GM19240 (cell line): ENCODE measurements around the gene RBP7.
"Not testable (repeated sequence)": the region's sequence is repeated elsewhere in the genome, so short reads cannot be mapped to it uniquely, and the experiment has no call there.

Experiments used
- DNase-seq: peaks from one replicate; pipeline ENCODE4 v3.0.0; 2011; ENCODE audit warnings: low spot score; ENCODE audit not compliant: insufficient read length

The RBP7 gene

DNA sequence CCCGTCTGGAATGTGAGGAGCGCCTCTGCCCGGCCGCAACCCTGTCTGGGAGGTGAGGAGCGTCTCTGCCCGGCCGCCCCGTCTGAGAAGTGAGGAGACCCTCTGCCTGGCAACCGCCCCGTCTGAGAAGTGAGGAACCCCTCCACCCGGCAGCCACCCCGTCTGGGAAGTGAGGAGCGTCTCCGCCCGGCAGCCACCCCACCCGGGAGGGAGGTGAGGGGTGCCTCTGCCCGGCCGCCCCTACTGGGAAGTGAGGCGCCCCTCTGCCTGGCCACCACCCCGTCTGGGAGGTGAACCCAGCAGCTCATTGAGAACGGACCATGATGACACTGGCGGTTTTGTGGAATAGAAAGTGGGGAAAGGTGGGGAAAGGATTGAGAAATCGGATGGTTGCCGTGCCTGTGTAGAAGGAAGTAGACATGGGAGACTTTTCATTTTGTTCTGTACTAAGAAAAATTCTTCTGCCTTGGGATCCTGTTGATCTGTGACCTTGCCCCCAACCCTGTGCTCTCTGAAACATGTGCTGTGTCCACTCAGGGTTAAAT is 32.0 kb downstream of the RBP7 start:
- not testable (repeated sequence) for DNase-seq

DNA sequence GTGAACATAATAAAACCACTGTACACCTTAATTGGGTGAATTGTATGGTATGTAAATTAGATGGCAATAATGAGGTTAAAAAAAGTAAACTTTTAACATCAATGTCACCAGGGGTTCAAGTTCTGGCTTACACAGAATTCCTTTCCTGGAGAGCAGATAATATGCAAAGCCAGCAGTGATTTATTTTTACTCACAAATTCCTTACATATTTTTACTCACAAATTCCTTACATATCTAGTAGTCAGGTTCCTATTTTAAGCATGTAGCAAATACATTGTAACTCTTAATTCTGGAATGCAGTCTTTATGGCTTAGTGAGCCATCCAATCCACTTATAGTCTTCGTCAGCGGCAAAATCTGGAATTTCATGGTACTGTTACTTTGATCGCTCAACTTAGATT is 34.4 kb downstream of the RBP7 start:
- no peak for DNase-seq

DNA sequence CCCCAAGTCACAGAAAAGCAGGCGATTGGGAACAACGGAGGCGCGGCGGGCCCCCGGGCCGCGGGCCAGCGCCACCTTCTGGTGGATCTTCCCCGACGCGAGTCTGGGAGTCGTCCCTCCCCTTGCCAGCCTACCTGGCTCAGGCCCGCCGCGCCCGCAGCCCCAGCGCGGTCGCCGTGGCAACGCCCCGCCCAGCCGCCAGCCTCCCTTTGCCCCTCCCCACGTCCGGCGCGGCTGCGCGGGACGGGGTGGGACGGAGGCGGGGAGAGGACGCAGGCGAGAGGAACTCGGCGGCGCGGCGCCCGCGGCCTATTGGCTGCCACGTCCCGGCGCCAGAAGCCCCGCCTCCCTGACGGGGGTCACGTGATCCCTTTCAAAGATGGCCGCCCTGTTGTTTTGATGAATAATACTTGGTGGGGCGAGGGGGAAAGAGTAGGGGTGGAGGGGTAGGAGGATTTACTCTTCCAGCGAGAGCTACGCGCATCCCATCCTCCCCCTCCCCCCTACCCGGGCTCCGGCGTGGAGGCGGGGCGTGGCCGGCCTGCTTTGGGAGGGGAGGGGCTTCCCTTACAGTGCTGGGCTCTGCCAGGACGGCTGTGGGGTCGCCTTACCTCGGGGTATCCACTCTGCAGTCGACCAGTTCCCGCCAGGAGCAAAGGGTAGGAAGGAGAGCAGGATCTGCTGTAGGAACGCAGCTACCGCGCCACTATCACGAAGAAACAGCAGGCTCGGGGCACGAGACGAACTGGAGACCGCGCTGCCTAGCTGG is 35.7 kb downstream of the RBP7 start, which contains the start of gene UBE4B:
Gene UBE4B, plus strand, starts transcription at position 369 of the 769 bp plus-strand sequence. CDS start 713 bp downstream, outside the sequence.
- DNase-seq, result peak; percentile 95

GRCh38 chr1:10033359-10033845 is 36.4 kb downstream of the RBP7 start:
- DNase-seq, result no peak

GRCh38 chr1:10042746-10043145 is 45.7 kb downstream of the RBP7 start:
- no peak for DNase-seq

DNA sequence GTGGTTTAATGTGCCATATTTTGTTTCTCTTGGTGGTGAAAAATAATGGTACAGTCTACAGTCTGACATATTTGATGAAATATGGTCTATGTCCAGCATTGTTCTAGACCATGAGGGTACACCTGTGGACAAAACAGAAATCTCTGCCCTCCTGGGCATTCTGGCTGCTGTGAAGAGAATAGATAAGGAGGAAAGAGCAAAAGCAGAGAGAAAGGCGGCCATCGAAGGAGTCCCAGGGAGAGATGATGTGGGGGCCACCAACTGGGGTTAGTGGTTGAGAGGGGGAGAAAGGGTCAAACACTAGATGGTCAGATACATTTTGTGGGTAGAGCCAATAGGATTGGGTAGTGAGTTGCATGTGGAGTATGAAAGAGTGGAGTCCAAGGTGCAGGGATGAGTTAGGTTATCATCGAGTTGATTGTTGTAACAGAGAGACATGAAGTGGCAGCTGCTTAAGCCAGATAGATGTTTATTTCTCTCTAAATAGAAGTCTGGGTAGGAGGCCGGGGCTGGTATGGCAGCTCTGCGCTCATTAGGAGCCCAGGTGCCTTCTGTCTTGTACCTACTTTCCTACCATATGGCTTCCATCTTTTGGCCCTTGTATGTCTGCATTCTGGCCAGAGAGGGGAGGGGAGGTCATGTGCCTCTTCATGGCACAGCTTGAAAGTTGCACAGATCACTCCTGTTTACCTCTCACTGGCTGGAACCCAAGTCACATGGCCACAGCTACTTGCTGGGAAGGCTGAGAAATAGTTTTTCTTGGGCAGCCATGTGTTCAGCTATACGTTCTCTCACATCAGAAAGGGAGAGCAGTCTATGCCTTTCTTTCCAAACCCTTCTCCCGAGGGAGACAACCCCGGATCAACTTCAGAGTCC is 48.7 kb downstream of the RBP7 start:
- DNase-seq, result no peak

DNA sequence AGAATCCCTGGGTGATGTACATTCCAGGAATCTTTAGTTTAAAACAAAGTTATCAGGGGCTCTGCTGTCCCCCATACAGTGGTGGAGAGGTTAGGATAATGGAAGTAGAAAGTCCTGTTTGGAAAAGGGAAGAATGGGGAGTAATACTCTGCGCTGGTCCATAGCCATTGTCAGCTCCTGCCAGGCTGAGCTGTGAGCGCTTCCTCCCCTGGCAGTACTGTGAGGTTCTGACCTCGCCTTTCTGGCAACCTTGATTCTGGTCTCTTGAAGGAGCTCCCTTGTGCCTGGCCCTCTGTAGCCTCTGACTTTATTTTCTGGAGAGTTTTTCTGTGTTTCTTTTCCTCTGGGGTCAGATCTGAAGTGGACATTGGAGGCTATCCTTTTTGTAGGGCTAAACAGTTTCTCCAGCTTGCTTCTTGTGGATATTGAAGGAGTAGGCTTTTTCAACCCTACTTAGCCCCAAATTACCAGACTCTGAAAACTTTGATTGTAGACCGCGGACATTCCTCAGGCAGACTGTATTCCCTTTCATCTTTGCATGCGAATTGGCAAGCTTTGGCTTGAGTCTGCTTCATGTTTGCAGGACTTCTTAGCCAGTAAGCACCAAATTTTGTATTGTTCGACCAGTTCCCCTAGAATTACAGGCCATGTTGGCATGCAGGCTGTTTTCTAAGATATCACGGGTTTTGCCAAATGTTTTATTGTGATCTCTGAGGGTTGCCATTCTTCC is 49.5 kb downstream of the RBP7 start:
- no peak for DNase-seq

GRCh38 chr1:10048601-10049000 is 51.6 kb downstream of the RBP7 start:
- no peak for DNase-seq

GRCh38 chr1:10050611-10051010 is 53.6 kb downstream of the RBP7 start:
- no peak for DNase-seq

- no peak for DNase-seq
Observed at GRCh38 chr1:10051656-10052055, 54.6 kb downstream of the RBP7 start.

- no peak for DNase-seq
Observed at GRCh38 chr1:10052347-10052746, 55.3 kb downstream of the RBP7 start.

DNA sequence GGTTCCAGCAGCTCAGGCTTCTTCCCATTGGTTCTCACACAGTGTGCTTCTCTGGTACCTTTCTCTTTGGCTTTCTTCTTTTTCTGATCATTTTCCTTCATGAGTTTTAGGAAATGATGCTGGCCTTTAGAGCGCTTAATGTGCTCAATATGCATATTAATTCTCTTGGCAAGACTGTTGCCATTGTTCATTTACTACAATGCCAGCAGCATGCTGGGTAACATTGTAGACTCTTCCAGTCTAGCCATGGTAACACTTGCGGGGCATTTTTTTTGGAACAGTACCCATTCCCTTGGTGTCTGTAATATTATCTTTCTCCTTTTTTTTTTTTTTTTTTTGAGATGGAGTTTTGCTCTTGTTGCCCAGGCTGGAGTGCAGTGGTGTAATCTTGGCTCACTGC is 57.4 kb downstream of the RBP7 start:
- DNase-seq, result no peak

DNA sequence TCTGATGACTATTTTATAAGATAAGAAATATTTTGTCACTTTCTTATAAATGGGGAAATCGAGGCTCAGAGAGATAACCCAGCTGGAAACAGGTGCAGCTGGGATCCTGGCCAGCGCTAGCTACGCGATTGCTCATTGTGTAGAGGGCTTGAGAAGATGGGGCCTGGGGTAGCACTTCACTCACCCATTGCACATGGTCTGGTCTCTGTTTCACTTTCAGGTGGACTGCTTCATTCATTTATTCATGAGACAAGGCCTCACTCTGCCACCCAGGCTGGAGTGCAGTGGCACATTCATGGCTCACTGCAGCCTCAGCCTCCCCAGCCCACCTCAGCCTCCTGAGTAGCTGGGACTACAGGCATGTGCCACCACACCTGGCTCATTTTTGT is 59.6 kb downstream of the RBP7 start:
- peak; percentile 12 for DNase-seq

GRCh38 chr1:10057343-10057742 is 60.3 kb downstream of the RBP7 start:
- DNase-seq, result no peak

GRCh38 chr1:10057796-10058195 is 60.8 kb downstream of the RBP7 start:
- no peak for DNase-seq

DNA sequence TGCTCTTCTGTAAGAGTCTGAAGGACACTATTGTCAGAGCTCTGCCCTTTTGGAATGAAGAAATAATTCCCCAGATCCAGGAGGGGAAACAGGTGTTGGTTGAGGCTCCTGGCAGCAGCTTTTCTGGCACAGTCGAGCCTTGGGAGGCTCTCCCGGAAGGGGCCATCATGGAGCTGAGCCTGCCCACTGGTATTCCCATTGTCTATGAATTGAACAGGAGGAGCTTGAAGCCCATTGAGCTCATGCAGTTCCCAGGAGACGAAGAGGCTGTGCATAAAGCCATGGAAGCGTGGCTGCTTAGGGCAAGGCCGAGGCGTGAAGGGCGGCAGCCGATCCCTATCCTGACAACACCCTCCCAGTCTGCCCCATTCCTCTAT is 62.3 kb downstream of the RBP7 start:
- no peak for DNase-seq

DNA sequence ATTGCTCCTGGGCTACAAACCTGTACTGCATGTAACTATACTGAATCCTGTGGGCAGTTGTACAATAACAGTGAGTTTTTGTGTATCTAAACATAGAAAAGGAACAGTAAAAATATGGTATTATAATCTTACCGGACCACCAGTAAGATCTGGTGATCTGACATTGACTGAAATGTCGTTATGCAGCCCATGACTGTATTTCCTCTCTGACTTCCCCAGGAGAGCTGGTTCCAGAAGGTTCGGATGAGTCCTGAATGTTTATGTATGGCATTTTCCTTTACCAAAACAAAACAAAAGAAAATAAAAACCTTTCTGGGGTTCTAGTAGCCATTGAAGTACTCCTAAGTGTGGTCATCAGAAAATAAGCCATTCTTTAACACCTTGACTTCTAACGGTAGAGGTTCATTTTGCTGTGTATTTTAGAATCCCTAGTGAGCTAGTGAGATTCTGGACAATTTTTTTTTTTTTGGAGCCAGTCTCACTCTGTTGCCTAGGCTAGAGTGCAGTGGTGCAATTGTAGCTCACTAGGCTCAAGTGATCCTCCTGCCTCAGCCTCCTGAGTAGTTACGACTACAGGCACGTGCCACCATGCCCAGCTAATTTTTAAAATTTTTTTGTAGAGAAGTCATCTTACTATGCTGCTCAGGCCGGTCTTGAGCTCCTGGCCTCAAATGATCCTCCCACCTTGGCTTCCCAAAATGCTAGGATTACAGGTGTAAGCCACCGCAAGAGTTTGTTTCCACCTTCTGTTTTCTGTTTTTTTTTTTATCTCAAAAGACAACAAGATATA is 63.5 kb downstream of the RBP7 start:
- DNase-seq, result no peak

DNA sequence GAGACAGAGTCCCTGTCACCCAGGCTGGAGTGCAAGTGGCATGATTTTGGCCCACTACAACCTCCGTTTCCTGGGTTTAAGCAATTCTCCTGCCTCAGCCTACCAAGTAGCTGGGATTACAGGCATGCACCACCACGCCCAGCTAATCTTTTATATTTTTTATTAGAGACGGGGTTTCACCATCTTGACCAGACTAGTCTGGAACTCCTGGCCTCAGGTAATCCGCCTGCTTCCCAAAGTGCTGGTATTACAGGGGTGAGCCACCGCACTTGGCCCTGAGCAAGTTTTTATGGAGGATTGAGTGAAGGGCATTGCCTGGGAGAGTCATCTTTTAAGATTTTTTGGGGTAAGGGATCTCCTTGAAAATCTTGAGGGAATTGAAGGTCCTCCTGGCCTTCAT is 64.2 kb downstream of the RBP7 start:
- no peak for DNase-seq

GRCh38 chr1:10063878-10064277 is 66.8 kb downstream of the RBP7 start:
- no peak for DNase-seq
